ENCODE data around the gene JAK1. TPM values are rescaled to one million over a fixed set of nuclear protein-coding genes. Genes with fewer than 3 reads are reported as not detected.

Gene JAK1
- total and polyA plus RNA-seq, 12 donors = 23.4 to 155 (median 91.1) TPM

- no peak overlapping the region for H3K4me3 ChIP-seq
- DNase-seq = no peak
- H3K9me3 ChIP-seq (replicated peaks in 1 of 3) = no peaks in the 10 kb centered on the region
- peaks cover 0 to 77% of the 10 kb centered on the region in 2 donors for H3K36me3 ChIP-seq (replicated peaks in 1 of 2)
- H3K4me1 ChIP-seq (replicated peaks in 1 of 2) = no peaks in the 10 kb centered on the region
- intact Hi-C loops (cut with DNase I) = no loop called here
- no peak for TF ChIP-seq POLR2A (IDR thresholded peaks at IDR 0.05)
- no peak for TF ChIP-seq CTCF (IDR thresholded peaks at IDR 0.05)
- no peak overlapping the region for H3K27ac ChIP-seq
- no peaks in the 10 kb centered on the region for H3K27me3 ChIP-seq
- WGBS, 4 donors = 73 to 85% (median 80%) methylated on average over 7 of the region's 7 CpGs
These were observed 114.7 kb downstream of the JAK1 start for GRCh38 chr1:64851664-64852063.

GRCh38 chr1:64850846-64851245 is 115.5 kb downstream of the JAK1 start:
- no peak for DNase-seq
- TF ChIP-seq POLR2A (IDR thresholded peaks at IDR 0.05) (no peak), CTCF (IDR thresholded peaks at IDR 0.05) (no peak)
- H3K36me3 ChIP-seq (replicated peaks in 1 of 2) = peaks cover 0 to 77% of the 10 kb centered on the region in 2 donors
- no peaks in the 10 kb centered on the region for H3K9me3 ChIP-seq (replicated peaks in 1 of 3)
- no peaks in the 10 kb centered on the region for H3K4me1 ChIP-seq (replicated peaks in 1 of 2)
- H3K4me3 ChIP-seq = no peak overlapping the region
- WGBS, 4 donors = 88 to 100% (median 97%) methylated on average over 2 to 10 of the region's 10 CpGs
- intact Hi-C loops (cut with DNase I) = no loop called here
- no peak overlapping the region for H3K27ac ChIP-seq
- H3K27me3 ChIP-seq = no peaks in the 10 kb centered on the region

GRCh38 chr1:64849942-64850341 is 116.4 kb downstream of the JAK1 start:
- intact Hi-C loops (cut with DNase I) = no loop called here
- H3K27me3 ChIP-seq = no peaks in the 10 kb centered on the region
- no peak for DNase-seq
- 94 to 96% (median 96%) methylated on average over 7 to 11 of the region's 11 CpGs for WGBS, 4 donors
- H3K9me3 ChIP-seq (replicated peaks in 1 of 3) = no peaks in the 10 kb centered on the region
- H3K4me1 ChIP-seq (replicated peaks in 1 of 2) = no peaks in the 10 kb centered on the region
- no peak overlapping the region for H3K27ac ChIP-seq
- TF ChIP-seq POLR2A (IDR thresholded peaks at IDR 0.05) = no peak
- TF ChIP-seq CTCF (IDR thresholded peaks at IDR 0.05) = no peak
- H3K4me3 ChIP-seq = no peak overlapping the region
- H3K36me3 ChIP-seq (replicated peaks in 1 of 2) = peaks cover 0 to 77% of the 10 kb centered on the region in 2 donors

GRCh38 chr1:64848803-64849202 is 117.5 kb downstream of the JAK1 start:
- DNase-seq = no peak
- H3K9me3 ChIP-seq (replicated peaks in 1 of 3) = no peaks in the 10 kb centered on the region
- H3K4me3 ChIP-seq = no peak overlapping the region
- H3K27me3 ChIP-seq = no peaks in the 10 kb centered on the region
- WGBS, 4 donors = 60 to 77% (median 73%) methylated on average over 4 of the region's 4 CpGs
- no peak overlapping the region for H3K27ac ChIP-seq
- H3K36me3 ChIP-seq (replicated peaks in 1 of 2) = peaks cover 0 to 77% of the 10 kb centered on the region in 2 donors
- intact Hi-C loops (cut with DNase I) = no loop called here
- no peaks in the 10 kb centered on the region for H3K4me1 ChIP-seq (replicated peaks in 1 of 2)
- TF ChIP-seq CTCF (IDR thresholded peaks at IDR 0.05) (no peak), POLR2A (IDR thresholded peaks at IDR 0.05) (no peak)
